IMR-90 (cell line): Measurements from ENCODE around the gene PLXND1.

Experiments
- CTCF ChIP-seq: conservative IDR thresholded peaks from 2 replicates; pipeline ENCODE4 v1.5.1; 2012; ENCODE audit warnings: mild to moderate bottlenecking, low read depth, low read length, improper control_type of control experiment
- MAFK ChIP-seq: IDR thresholded peaks from 2 replicates; pipeline ENCODE4 v1.6.1; 2012; ENCODE audit warnings: low read depth, low read length, improper control_type of control experiment
- MXI1 ChIP-seq: IDR thresholded peaks from 2 replicates; pipeline ENCODE4 v1.6.1; 2012; ENCODE audit warnings: low read depth, mild to moderate bottlenecking, low read length, moderate library complexity, borderline replicate concordance

- TF ChIP-seq MXI1 (no peak), CTCF (no peak), MAFK (no peak)
Measured at GRCh38 chr3:129559565-129560079, 46.9 kb downstream of the PLXND1 start.
